COLO668 (cell line): ENCODE data around the gene RRP1.

Experiments
- DNase-seq: peaks from one replicate; lab custom pipeline; 2025; ENCODE audit not compliant: unreplicated experiment; lab: John Stamatoyannopoulos, UW

RRP1 gene

GRCh38 chr21:43758111-43758641, 31.2 kb upstream of the RRP1 start:
- DNase-seq: no peak

GRCh38 chr21:43758811-43759210, 30.6 kb upstream of the RRP1 start:
- no peak for DNase-seq

GRCh38 chr21:43759651-43760050, 29.7 kb upstream of the RRP1 start:
- DNase-seq: no peak

DNA sequence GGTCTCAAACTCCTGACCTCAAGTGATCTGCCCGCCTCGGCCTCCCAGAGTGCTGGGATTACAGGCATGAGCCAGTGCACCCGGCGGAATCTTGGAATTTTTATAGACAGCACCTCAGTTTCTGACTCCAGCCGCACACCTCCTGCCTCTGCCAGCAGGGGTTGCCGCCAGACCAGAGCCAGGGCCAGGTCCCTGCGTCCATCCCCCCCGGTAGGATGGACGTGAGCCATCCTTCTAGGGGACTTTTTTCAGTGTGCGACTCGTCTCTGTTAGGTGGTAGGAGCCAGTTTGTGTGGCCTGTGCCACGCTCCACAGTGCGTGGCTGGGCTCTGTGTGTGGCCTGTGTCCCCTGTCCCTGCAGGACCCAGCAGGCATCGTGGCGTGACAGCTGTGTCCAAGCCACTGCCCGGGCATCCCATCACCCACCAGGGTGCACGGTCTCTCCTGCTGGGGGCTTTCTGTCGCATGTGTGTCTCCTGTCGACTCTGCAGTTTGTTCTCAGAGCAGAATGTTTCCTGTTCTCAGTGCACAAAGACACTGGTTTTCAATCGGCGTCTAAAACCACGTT, 28.9 kb upstream of the RRP1 start:
- DNase-seq: no peak

DNA sequence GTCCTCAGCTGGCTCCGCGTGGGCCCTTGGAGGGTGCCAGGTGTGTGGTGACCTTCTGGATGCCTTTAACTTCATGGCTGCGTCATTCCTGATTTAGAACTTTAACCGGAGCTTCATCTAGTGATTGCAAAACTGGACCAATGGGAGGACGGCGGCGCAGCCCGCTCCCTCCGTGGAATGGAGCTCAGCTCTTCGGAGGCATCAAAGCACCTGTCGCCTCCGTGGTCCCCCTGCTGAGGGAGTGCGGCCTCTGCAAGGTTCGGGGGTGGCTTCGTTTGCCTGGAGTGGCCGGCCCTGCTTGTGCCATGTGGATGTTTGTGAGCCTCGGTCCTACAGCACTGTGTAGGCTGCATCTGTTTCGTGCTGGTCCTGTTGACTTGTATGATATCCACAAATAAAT, 27.5 kb upstream of the RRP1 start:
- DNase-seq: no peak

DNA sequence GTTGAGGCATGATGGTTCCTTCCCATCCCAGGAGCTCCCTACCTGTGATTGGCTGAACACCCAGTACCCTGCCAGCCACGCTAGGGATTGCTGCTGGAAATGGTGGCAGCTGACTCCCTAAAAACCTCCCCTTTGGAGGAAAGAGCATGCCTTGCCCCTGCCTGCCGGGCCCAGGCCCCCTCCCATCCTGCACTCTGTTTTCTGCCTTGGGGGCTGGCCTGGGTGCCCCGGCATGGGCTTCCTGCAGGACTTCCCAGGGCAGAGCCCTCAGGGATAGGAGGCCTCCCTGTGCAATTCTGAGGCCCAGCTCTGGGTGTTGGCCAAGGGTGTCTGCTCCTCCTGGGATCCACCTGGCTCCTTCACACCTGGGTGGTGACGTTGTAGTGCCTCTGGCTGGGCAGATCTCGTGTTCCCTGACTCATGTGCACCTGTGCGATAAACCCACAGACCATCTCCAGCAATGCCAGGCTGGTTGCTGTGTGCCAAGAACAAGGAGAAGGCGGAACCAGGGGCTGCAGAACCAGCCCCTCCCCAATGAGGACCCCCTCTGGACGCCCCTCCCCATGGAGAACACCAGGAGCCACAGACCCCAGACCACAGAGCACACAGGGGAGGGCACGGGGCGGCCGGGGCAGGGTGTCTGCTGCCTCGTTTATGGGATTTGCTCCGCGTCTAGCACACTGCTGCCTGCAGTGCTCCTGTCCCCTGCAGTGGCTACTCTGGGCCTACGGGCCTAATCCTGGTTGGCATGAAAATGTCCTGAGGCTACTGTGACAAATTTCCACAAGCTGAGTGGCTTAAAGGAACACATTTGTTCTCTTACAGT, 26.9 kb upstream of the RRP1 start:
- DNase-seq: peak; percentile 60

- DNase-seq: no peak
Observed at GRCh38 chr21:43763901-43764523, 25.4 kb upstream of the RRP1 start.

DNA sequence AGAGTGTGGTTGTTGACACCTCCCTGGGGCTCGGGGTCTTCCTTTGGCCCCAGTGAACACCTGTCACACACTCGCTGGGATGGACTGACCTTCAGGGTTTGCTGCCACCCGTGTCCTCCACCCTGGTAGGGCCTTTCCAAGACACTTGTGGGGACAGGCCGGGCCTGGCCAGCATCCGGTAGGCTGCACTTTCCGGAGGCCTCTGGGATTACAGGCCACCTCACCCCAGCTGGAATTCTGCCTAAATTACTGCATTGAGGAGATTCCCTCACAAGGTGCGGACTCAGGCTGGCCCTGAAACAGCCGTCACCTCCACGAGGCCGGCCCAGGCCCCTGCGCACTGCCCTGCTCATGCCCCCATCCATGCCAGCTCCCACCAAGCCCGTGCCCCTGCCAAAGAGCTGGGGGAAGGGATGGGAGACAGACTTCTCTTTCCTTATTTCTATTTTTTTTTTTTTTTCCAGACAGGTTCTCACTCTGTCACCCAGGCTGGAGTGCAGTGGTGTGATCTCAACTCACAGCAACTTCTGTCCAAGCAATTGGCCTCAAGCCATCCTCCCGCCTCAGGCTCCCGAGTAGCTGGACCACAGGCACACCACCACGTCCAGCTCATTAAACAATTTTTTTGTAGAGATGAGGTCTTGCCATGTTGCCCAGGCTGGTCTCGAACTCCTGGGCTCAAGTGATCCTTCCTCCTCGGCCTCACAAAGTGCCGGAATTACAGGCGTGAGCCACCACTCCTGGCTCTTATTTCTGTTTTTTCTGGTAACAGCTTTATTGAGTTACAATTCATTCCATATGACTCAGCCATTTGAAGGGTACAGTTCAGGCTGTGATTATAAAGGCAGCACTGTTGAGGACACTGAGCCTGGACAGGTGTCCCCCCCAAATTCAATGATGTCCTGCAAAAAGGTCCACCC, 24.5 kb upstream of the RRP1 start:
- no peak for DNase-seq

DNA sequence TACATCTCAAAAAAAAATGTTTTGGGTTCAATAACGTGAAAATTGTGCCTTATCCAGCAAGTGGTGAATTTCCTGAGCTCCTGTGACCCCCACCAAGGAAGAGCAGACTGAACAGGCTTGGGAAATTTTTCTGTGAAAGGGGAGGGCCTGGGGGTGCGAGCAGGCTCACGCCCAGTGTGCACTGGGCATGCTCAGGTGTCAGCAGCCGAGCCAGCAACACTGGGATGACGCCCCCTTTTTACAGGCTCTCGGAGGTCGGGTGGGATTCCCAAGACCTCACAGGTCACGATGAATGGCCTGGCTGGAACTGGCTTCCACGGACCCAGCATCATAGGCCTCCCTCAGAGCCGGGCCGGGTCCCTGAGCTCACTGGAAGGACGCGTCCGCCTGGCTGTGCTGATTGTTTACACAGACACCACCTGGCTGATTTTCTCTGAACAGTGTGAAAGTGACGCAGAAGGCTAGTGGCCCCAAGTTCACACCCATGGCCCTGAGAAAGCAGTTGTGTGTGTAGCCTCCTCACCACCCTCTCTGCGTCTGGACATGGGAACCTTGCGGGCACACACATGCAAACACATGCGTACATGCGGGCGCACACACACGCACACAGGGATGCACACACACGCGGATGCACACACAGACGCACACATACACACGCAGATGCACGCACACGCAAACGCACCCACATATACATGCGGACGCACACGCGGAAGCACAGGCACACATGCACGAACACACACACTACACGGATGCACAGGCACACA, 22.5 kb upstream of the RRP1 start:
- peak; percentile 73 for DNase-seq

GRCh38 chr21:43767498-43767983, 21.8 kb upstream of the RRP1 start:
- DNase-seq: no peak

GRCh38 chr21:43767984-43768867, 21.2 kb upstream of the RRP1 start:
- DNase-seq: no peak

GRCh38 chr21:43768868-43769167, 20.6 kb upstream of the RRP1 start:
- no peak for DNase-seq

- no peak for DNase-seq
Observed at GRCh38 chr21:43769325-43769958, 19.9 kb upstream of the RRP1 start.

GRCh38 chr21:43770066-43770655, 19.2 kb upstream of the RRP1 start:
- DNase-seq: no peak

DNA sequence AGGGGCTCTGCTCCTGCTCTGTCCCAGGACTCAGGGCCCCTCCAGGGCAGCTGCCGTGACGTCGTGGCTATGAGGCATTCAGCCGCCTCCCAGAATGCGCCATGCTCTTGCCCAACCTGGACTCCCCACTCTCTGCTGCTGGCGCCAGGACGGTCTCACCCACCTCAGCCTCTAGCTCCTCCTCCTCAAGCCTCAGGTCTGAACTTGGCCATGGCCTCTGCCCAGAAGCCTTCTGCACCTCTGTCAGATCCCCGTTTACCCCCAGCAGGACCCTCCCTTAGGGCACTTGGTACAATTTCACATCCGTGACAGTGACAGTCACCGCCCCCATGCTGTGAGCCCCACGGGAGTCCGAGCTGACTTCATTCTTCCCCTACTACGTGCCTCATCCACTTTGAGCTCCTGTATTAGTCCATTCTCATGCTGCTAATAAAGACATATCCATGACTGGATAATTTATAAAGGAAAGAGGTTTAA, 18.1 kb upstream of the RRP1 start:
- DNase-seq: no peak

DNA sequence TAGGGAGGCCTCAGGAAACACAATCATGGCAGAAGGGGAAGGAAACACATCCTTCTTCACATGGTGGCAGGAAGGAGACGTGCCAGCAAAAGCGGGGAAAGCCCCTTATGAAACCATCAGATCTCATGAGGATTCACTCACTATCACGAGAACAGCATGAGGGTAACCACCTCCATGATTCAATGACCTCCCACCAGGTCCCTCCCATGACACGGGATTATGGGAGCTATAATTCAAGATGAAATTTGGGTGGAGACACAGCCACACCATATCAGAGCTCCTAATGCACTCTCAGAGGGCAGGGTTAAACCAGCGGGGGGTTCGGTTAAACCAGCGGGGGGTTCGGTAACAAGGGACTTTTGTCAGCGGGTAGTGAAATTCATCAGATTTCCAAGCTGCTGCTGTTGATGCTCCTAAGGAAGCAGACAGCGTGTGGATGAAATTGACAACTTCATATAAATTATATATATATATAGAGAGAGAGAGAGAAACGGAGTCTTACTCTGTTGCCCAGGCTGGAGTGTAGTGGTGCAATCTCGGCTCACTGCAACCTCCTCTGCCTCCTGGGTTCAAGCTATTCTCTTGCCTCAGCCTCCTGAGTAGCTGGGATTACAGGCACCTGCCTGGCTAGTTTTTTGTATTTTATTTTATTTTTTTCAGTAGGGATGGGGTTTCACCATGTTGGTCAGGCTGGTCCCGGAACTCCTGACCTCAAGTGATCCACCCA, 17.5 kb upstream of the RRP1 start:
- DNase-seq: no peak

- no peak for DNase-seq
Observed at GRCh38 chr21:43772425-43772821, 17.0 kb upstream of the RRP1 start.

- DNase-seq: no peak
Observed at GRCh38 chr21:43774163-43774562, 15.2 kb upstream of the RRP1 start.
